Esophagus squamous epithelium (tissue), 4 donors: ENCODE results near the gene EIPR1.

ENCODE experiments used
- POLR2A ChIP-seq, 4 donors: fragments of 450-650 bp; IDR thresholded peaks; one replicate each; pipeline ENCODE4 v1.6.1; 2017; ENCODE audit warnings: antibody characterized with exemption in 4 of 4, mild to moderate bottlenecking in 4 of 4, moderate library complexity in 3 of 4
- TF ChIP-seq, protein P1 (sequence below), 6 experiments: fragments of 450-650 bp in 4 of 6; fragments of 200-600 bp in 2 of 6; sonication (generic) in 2 of 6; IDR thresholded peaks; one replicate each; pipeline ENCODE4 v1.5.1; 2016 to 2019; ENCODE audit warnings: antibody characterized with exemption in 6 of 6, mild to moderate bottlenecking in 4 of 6, moderate library complexity in 4 of 6

DNA sequence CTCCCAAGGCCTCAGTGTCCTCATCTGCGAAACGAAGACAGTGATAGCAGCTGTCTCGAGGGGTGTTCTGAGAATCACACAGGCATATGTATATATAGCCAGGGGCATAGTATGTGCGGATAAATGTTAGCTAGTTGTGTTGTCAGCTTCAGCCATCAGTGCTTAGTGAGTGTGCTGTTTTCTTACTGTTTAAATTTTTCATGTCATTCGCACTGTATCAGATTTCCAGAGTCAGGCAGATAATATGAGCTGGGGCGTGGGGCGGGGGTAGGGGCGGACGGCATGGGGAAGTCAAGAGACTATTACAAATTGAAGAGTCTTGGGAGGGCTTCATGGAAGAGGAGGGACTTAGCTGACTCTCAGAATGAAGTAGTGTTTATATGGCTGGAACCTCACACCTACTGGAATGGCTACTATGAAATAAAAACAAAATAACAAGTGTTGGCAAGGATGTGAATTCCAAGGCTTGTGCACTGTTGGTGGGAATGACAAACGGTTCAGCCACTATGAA, 8.9 kb upstream of the EIPR1 start:
- TF ChIP-seq, protein P1, sequence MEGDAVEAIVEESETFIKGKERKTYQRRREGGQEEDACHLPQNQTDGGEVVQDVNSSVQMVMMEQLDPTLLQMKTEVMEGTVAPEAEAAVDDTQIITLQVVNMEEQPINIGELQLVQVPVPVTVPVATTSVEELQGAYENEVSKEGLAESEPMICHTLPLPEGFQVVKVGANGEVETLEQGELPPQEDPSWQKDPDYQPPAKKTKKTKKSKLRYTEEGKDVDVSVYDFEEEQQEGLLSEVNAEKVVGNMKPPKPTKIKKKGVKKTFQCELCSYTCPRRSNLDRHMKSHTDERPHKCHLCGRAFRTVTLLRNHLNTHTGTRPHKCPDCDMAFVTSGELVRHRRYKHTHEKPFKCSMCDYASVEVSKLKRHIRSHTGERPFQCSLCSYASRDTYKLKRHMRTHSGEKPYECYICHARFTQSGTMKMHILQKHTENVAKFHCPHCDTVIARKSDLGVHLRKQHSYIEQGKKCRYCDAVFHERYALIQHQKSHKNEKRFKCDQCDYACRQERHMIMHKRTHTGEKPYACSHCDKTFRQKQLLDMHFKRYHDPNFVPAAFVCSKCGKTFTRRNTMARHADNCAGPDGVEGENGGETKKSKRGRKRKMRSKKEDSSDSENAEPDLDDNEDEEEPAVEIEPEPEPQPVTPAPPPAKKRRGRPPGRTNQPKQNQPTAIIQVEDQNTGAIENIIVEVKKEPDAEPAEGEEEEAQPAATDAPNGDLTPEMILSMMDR (IDR thresholded peaks at IDR 0.05) = no peak
- no peak for TF ChIP-seq POLR2A (IDR thresholded peaks at IDR 0.05)
